Adrenal gland (tissue), 12 donors: Measurements from ENCODE around the gene RHEB. TPM values are rescaled to one million over a fixed set of nuclear protein-coding genes. Genes with fewer than 3 reads are reported as not detected.

Source experiments
- DNase-seq, 7 donors: peaks; one replicate each; pipeline ENCODE4 v3.0.0-alpha.2; 2019 to 2020
- H3K27ac ChIP-seq, 5 donors: fragments of 200-600 bp; sonication (generic) in 4 of 5; 1 replicate in 3 of 5; 2 replicates in 2 of 5; pipeline versions ENCODE4 v1.5.1 to v1.8.0; 2016 to 2020; ENCODE audit warnings: mild to moderate bottlenecking in 1 of 5
- H3K27me3 ChIP-seq: fragments of 200-600 bp; 2 replicates; pipeline ENCODE4 v1.8.0; 2021
- H3K36me3 ChIP-seq, 2 donors: fragments of 200-600 bp; replicated peaks in 1 of 2; 1 replicate in 1 of 2; 2 replicates in 1 of 2; pipeline versions ENCODE4 v1.5.1 to v1.8.0; 2018 to 2022
- H3K4me1 ChIP-seq, 2 donors: fragments of 200-600 bp; replicated peaks in 1 of 2; 1 replicate in 1 of 2; 2 replicates in 1 of 2; pipeline versions ENCODE4 v1.5.1 to v1.8.0; 2018 to 2021
- H3K4me3 ChIP-seq, 4 donors: fragments of 200-600 bp; sonication (generic) in 3 of 4; one replicate each; pipeline ENCODE4 v1.5.1; 2016 to 2018
- H3K9me3 ChIP-seq, 3 donors: fragments of 200-600 bp; sonication (generic) in 1 of 3; replicated peaks in 1 of 3; 1 replicate in 2 of 3; 2 replicates in 1 of 3; pipeline versions ENCODE4 v1.5.1 to v1.8.0; 2016 to 2021
- POLR2A ChIP-seq, 2 donors: fragments of 450-650 bp; IDR thresholded peaks; one replicate each; pipeline ENCODE4 v1.6.1; 2017; ENCODE audit warnings: antibody characterized with exemption in 2 of 2, mild to moderate bottlenecking in 2 of 2, moderate library complexity in 1 of 2
- WGBS, 4 donors: extraction: QIAGEN DNeasy Blood & Tissue Kit in 2 of 4; methylation state at CpG; one replicate each; pipeline versions ENCODE4 v1.1.5 to v1.1.7; 2013 to 2017; 5-methylcytosine and 5-hydroxymethylcytosine counted together
- intact Hi-C, 2 donors: fragments of 100-400 bp; cut with DNase I; formaldehyde crosslinking; loops; one replicate each; pipeline versions ENCODE4 v1.14.1 to v1.15.0; 2022 to 2023
- polyA plus RNA-seq, 3 donors: library from polyadenylated mRNA; stranded (reverse); fragments of 200-250 nt in 2 of 3; fragments of 350-450 nt in 1 of 3; fragmentation: Illumina TruSeq in 1 of 3; extraction: RNeasy Lipid Tissue Mini Kit (QIAGEN cat#74804) in 1 of 3; gene quantifications; one replicate each; pipeline ENCODE4 v1.2.3, GENCODE V29; 2013 to 2014
- total RNA-seq, 9 donors: library from RNA; depleted of rRNA in 4 of 9; stranded (reverse); fragments of >200 nt in 4 of 9; fragments of 120-200 nt in 1 of 9; fragmentation: NEBNext Ultra II Directional in 1 of 9; extraction: Animal tissue kit (Norgen Biotek cat#: 25700) in 1 of 9; gene quantifications; one replicate each; pipeline versions ENCODE4 v1.1.0 to v1.2.4, GENCODE V29; 2013 to 2023
- TF ChIP-seq, protein P1 (sequence below), 6 experiments: fragments of 450-650 bp in 4 of 6; fragments of 200-600 bp in 2 of 6; sonication (generic) in 1 of 6; IDR thresholded peaks; 1 replicate in 5 of 6; 2 replicates in 1 of 6; pipeline versions ENCODE4 v1.5.1 to v1.8.0; 2016 to 2021; ENCODE audit warnings: antibody characterized with exemption in 6 of 6, mild to moderate bottlenecking in 2 of 6, moderate library complexity in 1 of 6
- donor health status: healthy with polysubstance abuse.
- donor health status: Bipolar disorder and iron deficiency.
- donor health status: DM: yes; HTN: yes; CAD: no.
- donor health status: DM: no; HTN: no; CAD: no.
- donor health status: DM: no; HTN: no; CAD: no.
- donor health status: DM: yes; HTN: yes; CAD: no.

RHEB gene
- total and polyA plus RNA-seq, 12 donors, result 66.3 to 309 (median 127) TPM

DNA sequence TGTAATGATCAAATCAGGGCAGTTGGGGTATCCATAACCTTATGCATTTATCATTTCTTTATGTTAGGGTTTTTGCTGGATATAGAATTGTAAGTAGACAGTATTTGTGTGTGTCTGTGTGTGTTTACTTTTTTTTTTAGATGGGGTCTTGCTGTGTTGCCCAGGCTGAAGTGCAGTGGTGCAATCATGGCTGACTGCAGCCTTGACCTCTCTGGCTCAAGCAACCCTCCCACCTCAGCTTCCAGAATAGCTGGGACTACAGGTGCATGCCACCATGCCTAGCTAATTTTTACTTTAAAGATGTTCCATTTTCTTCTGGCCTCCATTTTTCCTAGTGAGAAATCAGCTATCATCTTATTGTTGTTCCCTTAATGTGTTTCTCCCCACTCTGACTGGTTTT lies 10.1 kb upstream of the RHEB start:
- no peak overlapping the region for H3K4me3 ChIP-seq
- DNase-seq, result no peak
- no peaks in the 10 kb centered on the region for H3K27me3 ChIP-seq
- intact Hi-C loops, result no loop called here
- no peaks in the 10 kb centered on the region for H3K9me3 ChIP-seq
- no peaks in the 10 kb centered on the region for H3K36me3 ChIP-seq
- H3K4me1 ChIP-seq, result no peaks in the 10 kb centered on the region
- TF ChIP-seq POLR2A (IDR thresholded peaks at IDR 0.05), result no peak
- TF ChIP-seq, protein P1, sequence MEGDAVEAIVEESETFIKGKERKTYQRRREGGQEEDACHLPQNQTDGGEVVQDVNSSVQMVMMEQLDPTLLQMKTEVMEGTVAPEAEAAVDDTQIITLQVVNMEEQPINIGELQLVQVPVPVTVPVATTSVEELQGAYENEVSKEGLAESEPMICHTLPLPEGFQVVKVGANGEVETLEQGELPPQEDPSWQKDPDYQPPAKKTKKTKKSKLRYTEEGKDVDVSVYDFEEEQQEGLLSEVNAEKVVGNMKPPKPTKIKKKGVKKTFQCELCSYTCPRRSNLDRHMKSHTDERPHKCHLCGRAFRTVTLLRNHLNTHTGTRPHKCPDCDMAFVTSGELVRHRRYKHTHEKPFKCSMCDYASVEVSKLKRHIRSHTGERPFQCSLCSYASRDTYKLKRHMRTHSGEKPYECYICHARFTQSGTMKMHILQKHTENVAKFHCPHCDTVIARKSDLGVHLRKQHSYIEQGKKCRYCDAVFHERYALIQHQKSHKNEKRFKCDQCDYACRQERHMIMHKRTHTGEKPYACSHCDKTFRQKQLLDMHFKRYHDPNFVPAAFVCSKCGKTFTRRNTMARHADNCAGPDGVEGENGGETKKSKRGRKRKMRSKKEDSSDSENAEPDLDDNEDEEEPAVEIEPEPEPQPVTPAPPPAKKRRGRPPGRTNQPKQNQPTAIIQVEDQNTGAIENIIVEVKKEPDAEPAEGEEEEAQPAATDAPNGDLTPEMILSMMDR (IDR thresholded peaks at IDR 0.05), result no peak
- H3K27ac ChIP-seq, result no peak overlapping the region

DNA sequence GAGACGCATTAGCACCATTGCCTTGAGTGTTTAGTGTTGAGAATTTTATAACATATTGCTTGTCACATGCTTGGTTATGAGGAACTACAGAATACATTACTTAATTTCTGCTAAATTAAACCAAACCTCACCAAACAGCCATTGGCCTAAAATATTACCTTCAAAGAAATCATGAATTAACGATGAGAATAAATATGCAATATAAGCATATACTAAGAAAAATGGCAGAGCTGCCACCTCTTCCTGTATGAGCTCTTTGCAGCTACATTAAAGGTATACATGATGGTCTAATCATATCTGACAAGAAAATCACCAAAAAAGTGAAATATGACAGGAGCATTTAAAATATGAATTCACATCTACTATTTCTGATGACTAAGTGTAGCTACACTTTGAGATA lies 5.2 kb upstream of the RHEB start:
- no peaks in the 10 kb centered on the region for H3K27me3 ChIP-seq
- peaks cover 0 to 9% of the 10 kb centered on the region in 2 donors for H3K4me1 ChIP-seq
- DNase-seq, result no peak
- no peak overlapping the region for H3K27ac ChIP-seq
- TF ChIP-seq, protein P1 (IDR thresholded peaks at IDR 0.05), result no peak
- no peak for TF ChIP-seq POLR2A (IDR thresholded peaks at IDR 0.05)
- WGBS, 4 donors, result 63 to 89% (median 84%) methylated on average over 2 of the region's 2 CpGs
- intact Hi-C loops, result no loop called here
- H3K36me3 ChIP-seq, result no peaks in the 10 kb centered on the region
- no peaks in the 10 kb centered on the region for H3K9me3 ChIP-seq
- H3K4me3 ChIP-seq, result no peak overlapping the region

DNA sequence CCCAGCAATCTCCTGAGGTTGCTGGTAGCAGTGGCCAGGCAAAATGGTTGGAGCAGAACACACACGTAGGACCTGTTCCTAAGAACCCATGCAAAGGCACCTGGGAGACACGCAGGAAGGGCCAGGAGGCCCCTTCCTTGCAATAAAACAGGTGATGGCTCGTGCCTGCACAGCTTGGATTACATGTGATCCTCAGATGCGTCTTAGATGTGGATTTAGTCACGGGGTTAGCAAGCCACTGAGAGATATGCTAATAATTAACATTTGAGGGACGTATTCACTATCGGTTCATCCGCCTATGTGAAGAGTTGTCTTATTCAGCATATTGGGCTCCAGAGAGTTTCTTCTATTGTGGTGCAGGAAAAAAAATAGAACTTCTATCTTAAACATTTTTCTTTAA lies 4.6 kb upstream of the RHEB start:
- no peak for TF ChIP-seq POLR2A (IDR thresholded peaks at IDR 0.05)
- TF ChIP-seq, protein P1 (IDR thresholded peaks at IDR 0.05), result no peak
- Histone ChIP-seq H3K4me1 (peaks cover 0 to 9% of the 10 kb centered on the region in 2 donors), H3K27ac (no peak overlapping the region), H3K27me3 (no peaks in the 10 kb centered on the region), H3K4me3 (no peak overlapping the region), H3K9me3 (no peaks in the 10 kb centered on the region), H3K36me3 (no peaks in the 10 kb centered on the region)
- WGBS, 4 donors, result 89 to 95% (median 93%) methylated on average over 7 to 8 of the region's 8 CpGs
- no peak for DNase-seq
- intact Hi-C loops, result no loop called here

DNA sequence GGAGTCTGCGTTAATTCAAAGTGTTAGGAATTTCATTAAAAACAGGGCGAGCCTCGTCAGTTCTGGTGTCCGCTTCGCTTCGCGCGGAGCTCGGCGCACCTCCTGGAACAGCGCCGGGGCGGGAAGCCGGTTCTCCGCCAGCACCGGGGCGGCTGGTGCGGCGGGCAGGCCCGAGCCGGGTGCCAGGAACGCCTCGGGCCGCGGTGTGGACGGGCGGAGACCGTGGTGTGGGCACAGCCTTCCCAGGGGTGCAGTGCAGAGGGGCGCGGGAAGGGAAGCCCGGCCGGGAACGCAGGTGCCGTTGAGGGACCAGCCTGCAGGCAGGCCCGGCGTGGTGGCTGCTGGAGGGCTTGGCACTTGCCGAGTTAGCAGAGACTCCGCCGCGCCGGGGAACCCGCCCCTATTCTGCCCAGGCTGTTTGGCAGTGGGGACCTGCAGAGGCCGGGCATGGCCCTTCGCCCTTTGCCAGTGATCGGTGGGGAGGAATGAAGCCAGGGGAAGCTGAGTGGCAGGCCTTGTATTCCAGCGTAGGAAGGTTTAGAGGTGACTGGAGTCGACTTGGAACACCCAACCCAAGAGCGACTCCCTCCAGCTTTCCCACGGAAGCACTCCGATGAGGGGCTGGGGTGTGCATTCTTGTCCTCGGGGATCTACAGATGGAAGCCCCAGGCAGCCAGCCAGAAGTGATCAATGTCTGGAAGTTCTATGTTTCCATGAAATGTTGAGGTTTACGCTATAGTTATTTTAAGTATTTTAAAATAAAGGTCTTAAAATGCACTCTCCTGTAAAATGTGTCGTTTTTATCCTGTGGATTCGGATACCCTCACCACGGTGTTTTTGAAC lies 945 bp upstream of the RHEB start:
- H3K4me3 ChIP-seq, result peak overlapping the region in 3 of 4 donors; percentile 5 to 51 (median 44)
- WGBS, 4 donors, result 13 to 15% (median 13%) methylated on average over 32 to 55 of the region's 55 CpGs
- peaks cover 15 to 34% of the 10 kb centered on the region in 2 donors for H3K4me1 ChIP-seq
- intact Hi-C loops, result no loop called here
- TF ChIP-seq, protein P1 (IDR thresholded peaks at IDR 0.05), result no peak
- no peak for TF ChIP-seq POLR2A (IDR thresholded peaks at IDR 0.05)
- H3K27ac ChIP-seq, result peak overlapping the region; percentile 64 to 100 (median 99)
- no peaks in the 10 kb centered on the region for H3K9me3 ChIP-seq
- peak; percentile 63 to 77 (median 67) for DNase-seq
- no peaks in the 10 kb centered on the region for H3K36me3 ChIP-seq
- H3K27me3 ChIP-seq, result no peaks in the 10 kb centered on the region
